GM23338 (cell line): ENCODE results near the gene PGM2. TPM values are rescaled to one million over a fixed set of nuclear protein-coding genes. Genes with fewer than 3 reads are reported as not detected.

Source experiments
- ATAC-seq: fragments of 200-7000 bp; cut with Tn5 transposase; 3 replicates; pipeline ENCODE4 v1.9.1; 2020
- DNase-seq: peaks from one replicate; pipeline ENCODE4 v3.0.0-alpha.2; 2015; ENCODE audit warnings: low spot score
- H2AFZ ChIP-seq: fragments of 200-600 bp; sonication (generic); 2 replicates; pipeline ENCODE4 v1.8.0; 2016; ENCODE audit warnings: antibody characterized with exemption, mild to moderate bottlenecking, moderate library complexity
- H3F3A ChIP-seq: fragments of 200-600 bp; sonication (generic); replicated peaks from 2 replicates; pipeline ENCODE4 v1.8.0; 2017; ENCODE audit warnings: antibody characterized with exemption, mixed run types, low read depth
- H3K27ac ChIP-seq: fragments of 200-600 bp; sonication (generic); 2 replicates; pipeline ENCODE4 v1.6.1; 2016; ENCODE audit warnings: low read depth
- H3K27me3 ChIP-seq: fragments of 200-600 bp; sonication (generic); 2 replicates; pipeline ENCODE4 v1.8.0; 2016; ENCODE audit warnings: mild to moderate bottlenecking, mixed run types, moderate library complexity; ENCODE audit not compliant: insufficient read depth
- H3K36me3 ChIP-seq: fragments of 200-600 bp; sonication (generic); 2 replicates; pipeline ENCODE4 v1.8.0; 2016; ENCODE audit warnings: mild to moderate bottlenecking; ENCODE audit not compliant: insufficient read depth
- H3K4me1 ChIP-seq: fragments of 200-600 bp; sonication (generic); 2 replicates; pipeline ENCODE4 v1.8.0; 2016; ENCODE audit warnings: mild to moderate bottlenecking, moderate library complexity; ENCODE audit not compliant: insufficient read depth
- H3K4me2 ChIP-seq: fragments of 200-600 bp; sonication (generic); 2 replicates; pipeline ENCODE4 v1.7.1; 2017; ENCODE audit warnings: mixed run types
- H3K4me3 ChIP-seq: fragments of 200-600 bp; sonication (generic); 2 replicates; pipeline ENCODE4 v1.6.1; 2016; ENCODE audit warnings: mixed run types
- H3K79me2 ChIP-seq: fragments of 200-600 bp; sonication (generic); replicated peaks from 2 replicates; pipeline ENCODE4 v1.8.0; 2017; ENCODE audit warnings: mild to moderate bottlenecking; ENCODE audit not compliant: insufficient read depth
- H3K9me2 ChIP-seq: fragments of 200-600 bp; sonication (generic); 2 replicates; pipeline ENCODE4 v1.8.0; 2017; ENCODE audit not compliant: insufficient read depth
- H4K20me1 ChIP-seq: fragments of 200-600 bp; sonication (generic); replicated peaks from 2 replicates; pipeline ENCODE4 v1.8.0; 2017; ENCODE audit warnings: mild to moderate bottlenecking; ENCODE audit not compliant: insufficient read depth
- H3K27ac Mint-ChIP-seq: 2 replicates; pipeline ENCODE4 v1.8.0; 2020; ENCODE audit warnings: inconsistent platforms, mild to moderate bottlenecking, moderate library complexity, mixed read lengths
- H3K27me3 Mint-ChIP-seq: 3 replicates; pipeline ENCODE4 v1.8.0; 2022; ENCODE audit warnings: low read depth, mild to moderate bottlenecking, moderate library complexity, mixed read lengths, inconsistent platforms; ENCODE audit not compliant: insufficient read depth, poor library complexity
- H3K36me3 Mint-ChIP-seq: 3 replicates; pipeline ENCODE4 v1.8.0; 2021; ENCODE audit warnings: low read depth, mild to moderate bottlenecking, inconsistent platforms, moderate library complexity, mixed read lengths
- H3K4me1 Mint-ChIP-seq: 3 replicates; pipeline ENCODE4 v1.8.0; 2020; ENCODE audit warnings: mild to moderate bottlenecking, inconsistent platforms, mixed read lengths
- H3K4me3 Mint-ChIP-seq: 3 replicates; pipeline ENCODE4 v1.8.0; 2021; ENCODE audit warnings: moderate library complexity, mild to moderate bottlenecking, inconsistent platforms, mixed read lengths
- H3K9me3 Mint-ChIP-seq: 3 replicates; pipeline ENCODE4 v1.8.0; 2020; ENCODE audit warnings: moderate library complexity, mild to moderate bottlenecking, inconsistent platforms, mixed read lengths
- CTCF ChIP-seq, 2 experiments: fragments of 200-600 bp in 1 of 2; sonication (generic) in 1 of 2; conservative IDR thresholded peaks; 2 replicates each; pipeline versions ENCODE4 v1.5.1 to v1.6.1; 2016 to 2017; ENCODE audit warnings: antibody characterized with exemption in 2 of 2, low read depth in 2 of 2, mild to moderate bottlenecking in 2 of 2, moderate library complexity in 1 of 2
- EZH2 ChIP-seq: fragments of 200-600 bp; sonication (generic); IDR thresholded peaks from one replicate; pipeline ENCODE4 v1.8.0; 2017; ENCODE audit warnings: antibody characterized with exemption, mild to moderate bottlenecking, low read depth; ENCODE audit not compliant: unreplicated experiment
- JUNB ChIP-seq: IDR thresholded peaks from one replicate; pipeline ENCODE4 v1.6.1; 2016; ENCODE audit warnings: antibody characterized with exemption; ENCODE audit not compliant: unreplicated experiment
- NANOG ChIP-seq: IDR thresholded peaks from 2 replicates; pipeline ENCODE4 v1.6.1; 2016; ENCODE audit warnings: antibody characterized with exemption, borderline replicate concordance
- POLR2AphosphoS5 ChIP-seq: IDR thresholded peaks from 2 replicates; pipeline ENCODE4 v1.6.1; 2016; ENCODE audit warnings: antibody characterized with exemption, low read depth
- STAT1 ChIP-seq: IDR thresholded peaks from one replicate; pipeline ENCODE4 v1.6.1; 2016; ENCODE audit warnings: antibody characterized with exemption; ENCODE audit not compliant: unreplicated experiment
- ZNF114 ChIP-seq: fragments of 250-450 bp; sonication (Bioruptor Pico); IDR thresholded peaks from 2 replicates; pipeline ENCODE4 v1.5.0; 2020; ENCODE audit warnings: mild to moderate bottlenecking, moderate library complexity
- ZNF331 ChIP-seq: fragments of 250-450 bp; sonication (Bioruptor Pico); IDR thresholded peaks from 2 replicates; pipeline ENCODE4 v1.5.0; 2020; ENCODE audit warnings: low read depth, mild to moderate bottlenecking, moderate library complexity
- polyA plus RNA-seq: library from polyadenylated mRNA; unstranded; fragments of >200 nt; fragmentation: Nextera tagmentation; extraction: Ambion mirVana; gene quantifications from 2 replicates; pipeline ENCODE4 v1.2.1, GENCODE V29; 2016
- total RNA-seq: library from RNA; depleted of rRNA; stranded (reverse); fragments of >200 nt; shearing (Covaris generic); gene quantifications from 2 replicates; pipeline ENCODE4 v1.2.3, GENCODE V29; 2014
- TF ChIP-seq, protein P1 (sequence below): IDR thresholded peaks from 2 replicates; pipeline ENCODE4 v1.6.1; 2016; ENCODE audit warnings: antibody characterized with exemption
- TF ChIP-seq, protein P2 (sequence below): IDR thresholded peaks from one replicate; pipeline ENCODE4 v1.6.1; 2018; ENCODE audit warnings: antibody characterized with exemption; ENCODE audit not compliant: unreplicated experiment
- TF ChIP-seq, protein P3 (sequence below): fragments of 250-450 bp; sonication (Bioruptor Pico); IDR thresholded peaks from 2 replicates; pipeline ENCODE4 v1.5.0; 2020; ENCODE audit warnings: mild to moderate bottlenecking, moderate library complexity

PGM2 gene
- total and polyA plus RNA-seq, 2 experiments from 2014 or later: 11.4 to 30.8 TPM

DNA sequence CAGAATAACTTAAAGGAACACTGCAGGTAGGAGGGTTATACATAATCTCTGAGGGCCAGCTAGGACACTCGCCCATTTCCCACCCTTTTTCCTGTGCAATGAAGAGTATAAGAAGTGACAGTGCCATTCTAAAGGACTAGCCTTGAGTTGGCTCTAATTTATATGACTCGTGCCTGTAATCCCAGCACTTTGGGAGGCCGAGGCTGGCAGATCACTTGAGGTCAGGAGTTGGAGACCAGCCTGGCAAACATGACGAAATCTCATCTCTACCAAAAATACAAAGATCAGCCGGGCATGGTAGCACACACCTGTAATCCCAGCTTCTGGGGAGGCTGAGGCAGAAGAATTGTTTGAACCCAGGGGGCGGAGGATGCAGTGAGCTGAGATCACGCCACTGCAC lies 68.8 kb downstream of the PGM2 start:
- H3K79me2 ChIP-seq: no peaks in the 10 kb centered on the region
- no peak overlapping the region for H3K4me3 Mint-ChIP-seq
- H3K4me1 ChIP-seq: peaks cover 9% of the 10 kb centered on the region; the same call in 1 of the 2 replicates
- TF ChIP-seq, protein P1, sequence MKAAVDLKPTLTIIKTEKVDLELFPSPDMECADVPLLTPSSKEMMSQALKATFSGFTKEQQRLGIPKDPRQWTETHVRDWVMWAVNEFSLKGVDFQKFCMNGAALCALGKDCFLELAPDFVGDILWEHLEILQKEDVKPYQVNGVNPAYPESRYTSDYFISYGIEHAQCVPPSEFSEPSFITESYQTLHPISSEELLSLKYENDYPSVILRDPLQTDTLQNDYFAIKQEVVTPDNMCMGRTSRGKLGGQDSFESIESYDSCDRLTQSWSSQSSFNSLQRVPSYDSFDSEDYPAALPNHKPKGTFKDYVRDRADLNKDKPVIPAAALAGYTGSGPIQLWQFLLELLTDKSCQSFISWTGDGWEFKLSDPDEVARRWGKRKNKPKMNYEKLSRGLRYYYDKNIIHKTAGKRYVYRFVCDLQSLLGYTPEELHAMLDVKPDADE: no peak
- TF ChIP-seq NANOG (no peak), CTCF (conservative IDR thresholded peaks at IDR 0.05; ENCODE audit: low read depth in 2 of 2) (no peak), ZNF331 (CRISPR knock-in tag) (no peak), ZNF114 (CRISPR knock-in tag) (no peak), STAT1 (no peak), EZH2 (no peak), JUNB (no peak), POLR2AphosphoS5 (no peak)
- TF ChIP-seq, protein P2, sequence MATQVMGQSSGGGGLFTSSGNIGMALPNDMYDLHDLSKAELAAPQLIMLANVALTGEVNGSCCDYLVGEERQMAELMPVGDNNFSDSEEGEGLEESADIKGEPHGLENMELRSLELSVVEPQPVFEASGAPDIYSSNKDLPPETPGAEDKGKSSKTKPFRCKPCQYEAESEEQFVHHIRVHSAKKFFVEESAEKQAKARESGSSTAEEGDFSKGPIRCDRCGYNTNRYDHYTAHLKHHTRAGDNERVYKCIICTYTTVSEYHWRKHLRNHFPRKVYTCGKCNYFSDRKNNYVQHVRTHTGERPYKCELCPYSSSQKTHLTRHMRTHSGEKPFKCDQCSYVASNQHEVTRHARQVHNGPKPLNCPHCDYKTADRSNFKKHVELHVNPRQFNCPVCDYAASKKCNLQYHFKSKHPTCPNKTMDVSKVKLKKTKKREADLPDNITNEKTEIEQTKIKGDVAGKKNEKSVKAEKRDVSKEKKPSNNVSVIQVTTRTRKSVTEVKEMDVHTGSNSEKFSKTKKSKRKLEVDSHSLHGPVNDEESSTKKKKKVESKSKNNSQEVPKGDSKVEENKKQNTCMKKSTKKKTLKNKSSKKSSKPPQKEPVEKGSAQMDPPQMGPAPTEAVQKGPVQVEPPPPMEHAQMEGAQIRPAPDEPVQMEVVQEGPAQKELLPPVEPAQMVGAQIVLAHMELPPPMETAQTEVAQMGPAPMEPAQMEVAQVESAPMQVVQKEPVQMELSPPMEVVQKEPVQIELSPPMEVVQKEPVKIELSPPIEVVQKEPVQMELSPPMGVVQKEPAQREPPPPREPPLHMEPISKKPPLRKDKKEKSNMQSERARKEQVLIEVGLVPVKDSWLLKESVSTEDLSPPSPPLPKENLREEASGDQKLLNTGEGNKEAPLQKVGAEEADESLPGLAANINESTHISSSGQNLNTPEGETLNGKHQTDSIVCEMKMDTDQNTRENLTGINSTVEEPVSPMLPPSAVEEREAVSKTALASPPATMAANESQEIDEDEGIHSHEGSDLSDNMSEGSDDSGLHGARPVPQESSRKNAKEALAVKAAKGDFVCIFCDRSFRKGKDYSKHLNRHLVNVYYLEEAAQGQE: no peak
- TF ChIP-seq, protein P3, sequence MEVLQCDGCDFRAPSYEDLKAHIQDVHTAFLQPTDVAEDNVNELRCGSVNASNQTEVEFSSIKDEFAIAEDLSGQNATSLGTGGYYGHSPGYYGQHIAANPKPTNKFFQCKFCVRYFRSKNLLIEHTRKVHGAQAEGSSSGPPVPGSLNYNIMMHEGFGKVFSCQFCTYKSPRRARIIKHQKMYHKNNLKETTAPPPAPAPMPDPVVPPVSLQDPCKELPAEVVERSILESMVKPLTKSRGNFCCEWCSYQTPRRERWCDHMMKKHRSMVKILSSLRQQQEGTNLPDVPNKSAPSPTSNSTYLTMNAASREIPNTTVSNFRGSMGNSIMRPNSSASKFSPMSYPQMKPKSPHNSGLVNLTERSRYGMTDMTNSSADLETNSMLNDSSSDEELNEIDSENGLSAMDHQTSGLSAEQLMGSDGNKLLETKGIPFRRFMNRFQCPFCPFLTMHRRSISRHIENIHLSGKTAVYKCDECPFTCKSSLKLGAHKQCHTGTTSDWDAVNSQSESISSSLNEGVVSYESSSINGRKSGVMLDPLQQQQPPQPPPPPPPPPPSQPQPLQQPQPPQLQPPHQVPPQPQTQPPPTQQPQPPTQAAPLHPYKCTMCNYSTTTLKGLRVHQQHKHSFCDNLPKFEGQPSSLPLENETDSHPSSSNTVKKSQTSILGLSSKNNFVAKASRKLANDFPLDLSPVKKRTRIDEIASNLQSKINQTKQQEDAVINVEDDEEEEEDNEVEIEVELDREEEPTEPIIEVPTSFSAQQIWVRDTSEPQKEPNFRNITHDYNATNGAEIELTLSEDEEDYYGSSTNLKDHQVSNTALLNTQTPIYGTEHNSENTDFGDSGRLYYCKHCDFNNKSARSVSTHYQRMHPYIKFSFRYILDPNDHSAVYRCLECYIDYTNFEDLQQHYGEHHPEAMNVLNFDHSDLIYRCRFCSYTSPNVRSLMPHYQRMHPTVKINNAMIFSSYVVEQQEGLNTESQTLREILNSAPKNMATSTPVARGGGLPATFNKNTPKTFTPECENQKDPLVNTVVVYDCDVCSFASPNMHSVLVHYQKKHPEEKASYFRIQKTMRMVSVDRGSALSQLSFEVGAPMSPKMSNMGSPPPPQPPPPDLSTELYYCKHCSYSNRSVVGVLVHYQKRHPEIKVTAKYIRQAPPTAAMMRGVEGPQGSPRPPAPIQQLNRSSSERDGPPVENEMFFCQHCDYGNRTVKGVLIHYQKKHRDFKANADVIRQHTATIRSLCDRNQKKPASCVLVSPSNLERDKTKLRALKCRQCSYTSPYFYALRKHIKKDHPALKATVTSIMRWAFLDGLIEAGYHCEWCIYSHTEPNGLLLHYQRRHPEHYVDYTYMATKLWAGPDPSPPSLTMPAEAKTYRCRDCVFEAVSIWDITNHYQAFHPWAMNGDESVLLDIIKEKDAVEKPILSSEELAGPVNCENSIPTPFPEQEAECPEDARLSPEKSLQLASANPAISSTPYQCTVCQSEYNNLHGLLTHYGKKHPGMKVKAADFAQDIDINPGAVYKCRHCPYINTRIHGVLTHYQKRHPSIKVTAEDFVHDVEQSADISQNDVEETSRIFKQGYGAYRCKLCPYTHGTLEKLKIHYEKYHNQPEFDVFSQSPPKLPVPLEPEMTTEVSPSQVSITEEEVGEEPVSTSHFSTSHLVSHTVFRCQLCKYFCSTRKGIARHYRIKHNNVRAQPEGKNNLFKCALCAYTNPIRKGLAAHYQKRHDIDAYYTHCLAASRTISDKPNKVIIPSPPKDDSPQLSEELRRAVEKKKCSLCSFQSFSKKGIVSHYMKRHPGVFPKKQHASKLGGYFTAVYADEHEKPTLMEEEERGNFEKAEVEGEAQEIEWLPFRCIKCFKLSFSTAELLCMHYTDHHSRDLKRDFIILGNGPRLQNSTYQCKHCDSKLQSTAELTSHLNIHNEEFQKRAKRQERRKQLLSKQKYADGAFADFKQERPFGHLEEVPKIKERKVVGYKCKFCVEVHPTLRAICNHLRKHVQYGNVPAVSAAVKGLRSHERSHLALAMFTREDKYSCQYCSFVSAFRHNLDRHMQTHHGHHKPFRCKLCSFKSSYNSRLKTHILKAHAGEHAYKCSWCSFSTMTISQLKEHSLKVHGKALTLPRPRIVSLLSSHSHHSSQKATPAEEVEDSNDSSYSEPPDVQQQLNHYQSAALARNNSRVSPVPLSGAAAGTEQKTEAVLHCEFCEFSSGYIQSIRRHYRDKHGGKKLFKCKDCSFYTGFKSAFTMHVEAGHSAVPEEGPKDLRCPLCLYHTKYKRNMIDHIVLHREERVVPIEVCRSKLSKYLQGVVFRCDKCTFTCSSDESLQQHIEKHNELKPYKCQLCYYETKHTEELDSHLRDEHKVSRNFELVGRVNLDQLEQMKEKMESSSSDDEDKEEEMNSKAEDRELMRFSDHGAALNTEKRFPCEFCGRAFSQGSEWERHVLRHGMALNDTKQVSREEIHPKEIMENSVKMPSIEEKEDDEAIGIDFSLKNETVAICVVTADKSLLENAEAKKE: no peak
- DNase-seq: no peak
- peaks cover 2% of the 10 kb centered on the region; the same call in 1 of the 3 replicates for H3K36me3 Mint-ChIP-seq
- no peak for ATAC-seq
- H3K9me3 Mint-ChIP-seq: no peaks in the 10 kb centered on the region
- peaks cover 22% of the 10 kb centered on the region for H3K27me3 ChIP-seq
- no peak overlapping the region for H2AFZ ChIP-seq
- no peaks in the 10 kb centered on the region for H3F3A ChIP-seq
- no peak overlapping the region for H3K4me3 ChIP-seq
- H3K27me3 Mint-ChIP-seq: peaks cover 10% of the 10 kb centered on the region
- no peak overlapping the region for H3K4me2 ChIP-seq
- H3K9me2 ChIP-seq: no peaks in the 10 kb centered on the region
- no peaks in the 10 kb centered on the region for H4K20me1 ChIP-seq
- no peak overlapping the region for H3K27ac ChIP-seq
- no peak overlapping the region for H3K27ac Mint-ChIP-seq
- H3K36me3 ChIP-seq: no peaks in the 10 kb centered on the region
- H3K4me1 Mint-ChIP-seq: peaks cover 12% of the 10 kb centered on the region
